DMS53 treated with DMSO at 0.1 percent for 48 hours (cell line): ENCODE results near the gene MBTD1.
A peak's percentile ranks its signal among the peaks of the same experiment; 100 is the strongest.

Source experiments
- DNase-seq: peaks from one replicate; lab custom pipeline; 2025; ENCODE audit not compliant: unreplicated experiment; lab: John Stamatoyannopoulos, UW

Gene MBTD1

GRCh38 chr17:51152766-51153209, 107.1 kb downstream of the MBTD1 start:
- peak; percentile 85 for DNase-seq

- no peak for DNase-seq
Measured at GRCh38 chr17:51150932-51151331, 108.9 kb downstream of the MBTD1 start.

- DNase-seq: no peak
Measured at GRCh38 chr17:51149163-51149562, 110.7 kb downstream of the MBTD1 start.

- no peak for DNase-seq
Measured at GRCh38 chr17:51147650-51148049, 112.2 kb downstream of the MBTD1 start.

GRCh38 chr17:51144266-51145022, 115.4 kb downstream of the MBTD1 start:
- DNase-seq: no peak

- no peak for DNase-seq
Measured at GRCh38 chr17:51142597-51142996, 117.3 kb downstream of the MBTD1 start.

GRCh38 chr17:51135956-51136355, 123.9 kb downstream of the MBTD1 start:
- no peak for DNase-seq

- DNase-seq: no peak
Measured at GRCh38 chr17:51133365-51133764, 126.5 kb downstream of the MBTD1 start.

GRCh38 chr17:51132964-51133319, 126.9 kb downstream of the MBTD1 start:
- DNase-seq: peak; percentile 17

GRCh38 chr17:51128076-51128475, 131.8 kb downstream of the MBTD1 start:
- no peak for DNase-seq
